Amniotic epithelial cell (primary cell): ENCODE data around the gene RRN3.
"Not testable (repeated sequence)": the region's sequence is repeated elsewhere in the genome, so short reads cannot be mapped to it uniquely, and the experiment has no call there.

Experiments used
- DNase-seq: peaks from one replicate; pipeline ENCODE4 v3.0.0-alpha.2; 2010; ENCODE audit warnings: low read depth

The RRN3 gene

DNA sequence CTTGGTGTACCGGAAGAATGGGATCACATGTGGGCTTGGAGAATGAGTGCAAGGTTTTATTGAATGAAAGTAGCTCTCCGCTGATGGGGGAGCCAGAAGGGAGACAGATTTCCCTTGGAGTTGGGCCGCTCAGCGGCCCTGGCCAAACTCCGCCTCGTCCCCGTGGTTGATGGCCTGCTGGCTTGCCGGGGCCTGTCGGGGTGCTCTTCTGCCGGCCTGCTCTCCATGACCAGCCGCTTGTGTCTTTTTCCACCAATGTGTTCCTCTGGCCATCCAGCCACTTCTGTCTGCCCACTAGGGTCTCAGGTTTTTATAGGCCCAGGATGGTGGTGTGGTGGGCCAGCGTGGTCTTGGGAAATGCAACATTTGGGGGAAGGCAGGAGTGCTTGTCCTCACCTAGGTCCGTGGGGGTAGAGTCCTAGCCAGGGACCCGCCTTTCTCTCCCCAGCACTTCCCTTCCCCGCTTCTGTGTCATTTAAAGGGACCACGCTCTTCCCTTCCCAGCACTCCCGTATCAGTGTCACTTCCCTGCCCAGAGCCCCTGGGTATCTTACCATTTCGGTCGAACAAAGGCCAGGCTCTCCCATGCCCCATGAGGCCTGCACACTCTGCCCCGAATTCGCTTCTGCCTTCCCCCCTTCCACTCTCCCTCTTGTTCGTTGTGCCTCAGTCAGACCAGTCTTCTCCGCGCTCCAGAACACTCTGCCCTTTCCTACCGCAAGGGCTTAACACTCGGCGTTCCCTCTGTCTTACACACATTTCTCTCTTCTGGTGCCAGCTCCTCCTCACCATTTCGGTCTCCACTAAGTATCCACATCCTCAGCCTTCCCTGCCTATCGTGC is 66.3 kb downstream of the RRN3 start:
- DNase-seq: not testable (repeated sequence)

DNA sequence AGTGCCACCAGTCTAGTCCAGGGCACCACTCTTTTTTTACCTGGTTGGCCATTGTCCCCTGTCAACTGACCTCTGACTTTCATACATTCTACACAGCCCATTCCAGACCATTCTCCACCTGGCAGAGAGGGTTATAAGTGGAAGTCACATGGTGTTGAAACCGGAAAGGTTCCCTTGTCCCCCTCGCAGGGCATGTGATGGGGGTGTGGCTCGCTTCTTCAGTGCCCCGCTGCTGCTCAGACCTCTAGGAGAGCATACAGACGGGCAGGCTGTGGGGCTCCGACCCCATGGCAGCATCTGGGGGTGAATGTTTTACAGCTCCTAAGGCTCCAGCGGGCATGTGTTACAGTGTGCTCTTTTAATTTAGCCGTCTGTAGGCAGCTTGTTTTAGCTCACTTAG is 67.0 kb downstream of the RRN3 start:
- not testable (repeated sequence) for DNase-seq

DNA sequence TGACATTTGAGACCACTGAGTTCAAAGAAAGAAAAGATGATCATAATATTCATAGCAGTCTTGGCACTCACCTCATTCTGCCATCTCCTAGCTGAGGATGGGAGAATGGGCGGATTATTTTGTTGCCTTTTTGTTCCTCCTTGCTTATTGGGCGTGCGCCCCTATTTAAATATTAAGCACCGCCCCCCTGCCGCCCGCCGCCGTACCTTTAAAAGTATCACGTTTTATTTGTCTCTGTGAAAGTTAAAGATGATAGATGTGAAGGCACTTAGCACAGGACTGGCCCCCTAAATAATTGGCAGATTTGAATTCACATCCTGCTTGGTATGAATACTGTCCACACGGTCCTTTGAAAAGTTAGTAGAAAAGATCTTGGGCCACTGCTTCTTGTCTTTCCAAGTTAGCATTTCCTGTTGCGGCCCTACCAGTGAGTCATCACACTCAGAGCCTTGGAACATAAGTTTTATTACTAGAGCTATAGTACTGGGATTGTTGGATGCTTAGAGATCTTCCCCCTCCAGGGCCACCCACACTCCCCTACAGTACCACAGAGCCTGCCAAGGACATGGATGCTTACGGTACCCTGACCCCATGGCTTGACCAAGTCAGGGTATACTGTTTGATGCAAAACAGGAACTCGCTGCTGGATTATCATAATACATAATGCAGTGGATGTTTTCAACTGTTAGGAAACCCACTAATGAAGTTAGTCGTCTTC is 68.7 kb downstream of the RRN3 start:
- DNase-seq: peak; percentile 87

DNA sequence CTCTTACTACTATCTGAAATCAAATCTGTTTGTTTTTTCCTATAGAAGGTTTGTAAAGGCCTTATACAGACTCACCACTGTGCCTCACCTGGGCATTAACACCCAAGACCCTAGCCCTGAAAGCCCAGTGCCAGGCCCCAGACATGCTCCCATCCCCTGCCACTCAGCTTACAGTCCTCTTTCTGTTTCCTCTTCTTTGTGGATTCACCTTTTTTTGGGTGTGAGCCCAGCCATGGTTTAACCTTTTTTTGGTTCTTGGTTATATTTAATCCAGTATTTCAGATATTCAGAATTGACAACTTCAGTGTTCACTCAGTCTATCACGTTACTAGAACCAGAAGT is 69.2 kb downstream of the RRN3 start:
- DNase-seq: not testable (repeated sequence)

DNA sequence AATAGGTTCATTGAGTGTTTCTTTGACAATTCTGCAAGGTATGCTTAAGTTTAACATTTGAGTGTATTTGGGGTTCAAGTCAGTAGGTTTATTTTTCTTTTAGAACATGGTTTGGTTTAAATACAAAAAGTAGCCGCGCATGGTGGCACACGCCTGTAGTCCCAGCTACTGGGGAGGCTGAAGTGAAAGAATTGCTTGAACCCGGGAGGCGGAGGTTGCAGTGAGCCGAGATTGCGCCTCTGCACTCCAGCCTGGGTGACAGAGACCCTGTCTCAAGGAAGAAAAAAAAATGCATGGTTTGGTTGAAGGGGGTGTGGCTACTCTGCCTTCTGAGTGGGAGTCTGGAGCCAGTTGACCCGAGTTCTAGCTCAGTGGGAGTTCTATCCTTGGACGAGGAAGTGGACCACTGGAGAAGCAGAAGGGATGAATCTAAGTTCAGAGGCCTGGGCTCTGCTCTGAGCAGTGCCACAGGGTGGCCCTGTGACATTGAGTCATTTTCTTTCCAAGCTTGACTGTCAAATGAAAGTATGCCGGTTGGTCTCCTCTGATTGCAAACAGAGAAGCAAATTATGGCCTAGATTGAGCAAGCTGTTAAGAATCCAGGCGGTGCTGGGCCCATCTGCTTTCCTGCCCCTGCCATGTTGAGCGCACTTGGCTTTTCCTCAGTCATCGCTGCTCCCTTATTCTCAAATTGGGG is 70.5 kb downstream of the RRN3 start:
- not testable (repeated sequence) for DNase-seq

DNA sequence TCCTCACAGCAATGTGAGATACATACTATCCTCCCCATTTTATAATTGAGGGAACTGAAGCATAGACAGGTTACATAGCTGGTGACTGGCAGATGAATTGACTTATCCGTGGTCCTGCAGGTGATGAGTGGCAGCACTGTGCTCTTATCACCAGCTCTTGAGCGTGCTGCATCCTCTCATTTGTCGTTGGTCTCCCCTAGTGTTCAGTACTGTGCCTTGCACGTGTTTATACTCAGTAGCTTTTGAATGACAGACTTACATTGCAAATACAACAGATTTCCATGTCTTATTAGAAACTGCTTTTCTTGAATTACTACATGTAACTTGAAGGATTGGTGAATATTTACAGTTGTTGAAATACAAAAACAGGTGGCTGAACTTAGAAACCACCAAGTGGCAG is 71.9 kb downstream of the RRN3 start:
- peak; percentile 30 for DNase-seq

DNA sequence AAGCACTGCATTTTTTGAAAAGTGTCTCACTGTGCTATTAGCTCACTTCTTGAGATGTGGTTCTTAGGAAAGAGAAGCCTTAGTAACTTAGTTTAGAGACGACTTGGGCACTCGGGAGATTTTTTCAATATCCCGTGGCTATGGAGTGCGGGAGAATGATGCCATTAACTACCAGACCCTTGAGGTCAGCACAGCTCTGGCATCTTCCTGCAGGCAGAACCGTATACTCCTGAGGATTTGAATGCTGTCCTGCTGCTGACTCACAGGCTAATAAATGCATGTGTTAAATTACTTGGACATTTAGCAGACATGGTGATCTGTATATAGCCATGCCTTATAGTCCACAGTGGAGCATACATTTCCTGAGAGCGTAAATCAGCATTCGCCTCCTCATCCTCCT is 72.6 kb downstream of the RRN3 start:
- peak; percentile 71 for DNase-seq

DNA sequence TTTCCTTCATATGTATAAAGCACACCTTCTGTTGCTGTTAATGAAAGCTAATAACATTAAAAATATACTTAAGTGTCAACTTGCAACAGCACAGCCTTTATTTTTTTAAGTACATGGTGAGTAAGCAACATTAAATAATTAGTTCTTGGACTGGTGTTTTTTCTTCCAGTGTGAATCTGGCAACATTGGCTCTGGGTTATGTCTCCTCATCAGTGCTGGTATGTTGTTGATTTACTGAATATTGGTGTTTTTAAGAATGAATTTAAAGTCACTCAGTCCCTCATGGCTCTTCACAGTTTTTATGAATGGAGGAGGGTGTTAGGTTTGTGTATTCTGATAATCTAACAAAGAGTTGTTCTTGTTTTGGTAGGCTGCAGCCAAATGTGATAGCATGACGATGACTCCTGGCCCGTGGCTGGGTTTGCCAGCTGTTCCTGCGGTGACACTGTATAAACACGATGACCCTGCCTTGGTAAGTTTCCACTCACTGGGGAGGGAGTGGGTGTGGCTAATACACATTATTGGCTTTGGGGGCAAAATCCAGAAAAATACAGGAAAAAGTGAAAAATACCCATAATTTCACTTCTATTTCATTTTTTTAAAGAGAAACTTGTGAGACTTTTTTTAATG is 77.0 kb downstream of the RRN3 start:
- not testable (repeated sequence) for DNase-seq

DNA sequence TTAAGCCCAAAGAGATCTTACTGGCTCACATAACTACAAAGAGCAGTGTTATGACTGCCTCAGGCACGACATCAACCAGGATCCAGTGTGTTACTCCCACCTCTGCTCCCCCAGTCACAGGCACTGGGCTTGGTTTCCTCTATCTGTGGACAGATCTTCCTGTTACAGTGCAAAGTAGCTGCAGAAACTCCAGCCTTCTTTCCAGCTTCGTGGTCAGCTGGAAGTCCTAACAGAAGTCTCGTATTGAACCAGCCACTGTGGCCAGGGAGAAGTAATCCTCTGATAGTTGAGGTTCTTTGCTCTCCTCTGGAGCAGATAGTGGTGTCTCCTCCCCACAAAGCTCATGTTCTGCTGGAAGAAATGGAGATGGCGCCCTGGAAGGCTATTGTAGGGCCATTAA is 77.7 kb downstream of the RRN3 start:
- peak; percentile 46 for DNase-seq

DNA sequence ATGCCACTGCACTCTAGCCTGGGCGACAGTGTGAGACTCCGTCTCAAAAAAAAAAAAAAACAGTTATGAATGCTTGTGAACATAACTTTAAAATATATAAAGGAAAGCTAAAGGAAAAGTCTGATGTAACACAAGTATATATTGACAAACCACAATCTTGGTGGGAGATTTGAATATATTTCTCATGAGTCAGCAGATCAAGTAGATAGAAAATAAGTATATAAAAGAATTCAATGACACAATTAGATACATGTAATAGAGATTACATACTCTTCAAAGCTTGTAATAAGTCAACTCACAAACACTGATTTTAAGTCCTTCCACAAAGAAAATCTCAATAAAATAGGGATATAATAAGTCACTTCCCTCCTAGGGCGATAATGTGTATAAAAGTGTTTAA is 78.4 kb downstream of the RRN3 start:
- DNase-seq: not testable (repeated sequence)

DNA sequence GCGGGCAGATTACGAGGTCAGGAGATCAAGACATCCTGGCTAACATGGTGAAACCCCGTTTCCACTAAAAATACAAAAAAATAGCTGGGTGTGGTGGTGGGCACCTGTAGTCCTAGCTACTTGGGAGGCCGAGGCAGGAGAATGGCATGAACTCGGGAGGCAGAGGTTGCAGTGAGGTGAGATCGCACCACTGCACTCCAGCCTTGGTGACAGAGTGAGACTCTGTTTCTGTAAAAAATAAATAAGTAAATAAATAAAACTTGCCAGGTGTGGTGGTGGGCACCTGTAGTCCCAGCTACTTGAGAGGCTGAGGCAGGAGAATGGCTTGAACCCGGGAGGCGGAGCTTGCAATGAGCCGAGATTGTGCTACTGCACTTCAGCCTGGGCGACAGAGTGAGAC is 81.1 kb downstream of the RRN3 start:
- not testable (repeated sequence) for DNase-seq
